Measurements from ENCODE around the gene NDUFB10.

Gene NDUFB10

DNA sequence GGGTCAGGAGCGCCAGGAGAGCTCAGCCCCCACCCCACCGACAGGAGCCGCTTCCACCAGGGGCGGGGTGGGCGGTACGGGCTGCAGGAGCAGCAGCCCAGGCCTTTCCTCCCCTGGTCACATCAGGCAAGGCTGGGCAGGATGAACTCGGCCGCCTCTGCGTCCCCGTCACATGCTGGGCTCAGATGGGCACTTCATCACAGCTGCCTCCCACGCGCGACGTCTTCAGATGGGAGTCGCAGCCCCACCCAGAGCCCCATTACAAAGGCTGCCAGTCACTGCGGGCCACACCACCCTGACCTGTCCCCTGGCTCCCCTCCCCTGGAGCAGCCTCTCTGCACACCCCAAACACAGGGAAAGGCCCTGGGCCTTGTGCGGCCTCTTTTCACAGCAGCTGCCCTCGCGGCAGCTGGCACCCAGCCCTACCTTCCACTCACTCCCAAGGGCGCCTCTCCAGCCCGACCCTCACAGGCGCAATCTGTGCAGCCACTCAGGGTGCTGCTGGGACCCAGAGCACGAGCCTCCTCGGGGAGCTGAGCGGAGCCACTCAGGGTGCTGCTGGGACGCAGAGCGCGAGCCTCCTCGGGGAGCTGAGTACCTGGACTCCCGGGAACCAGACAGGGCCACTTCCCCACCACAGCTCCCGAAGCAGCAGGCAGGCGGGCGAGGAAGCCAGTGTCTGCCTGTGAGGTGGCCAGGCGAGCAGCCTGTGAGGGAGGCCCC lies 45.6 kb downstream of the NDUFB10 start:
- no peak for DNase-seq

DNA sequence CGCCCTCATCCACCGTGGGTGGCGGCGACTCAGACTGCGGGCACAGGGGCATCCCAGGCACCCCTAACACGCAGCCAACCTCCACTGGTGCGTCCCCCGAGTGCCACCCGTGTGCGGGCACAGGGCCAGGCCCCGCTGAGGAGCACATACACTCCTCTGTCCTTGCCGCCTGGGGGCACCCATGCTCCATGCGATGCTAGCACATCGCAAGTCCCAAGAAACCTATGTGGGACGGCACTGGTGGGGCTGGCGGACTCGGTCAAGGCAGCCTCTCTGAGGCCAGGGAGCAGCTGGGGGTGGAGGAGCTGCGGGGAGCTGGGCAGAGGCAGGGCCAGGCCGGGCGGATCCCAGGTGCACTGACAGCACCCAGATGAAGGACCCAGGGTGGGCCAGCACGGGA lies 46.3 kb downstream of the NDUFB10 start:
- DNase-seq, result no peak

DNA sequence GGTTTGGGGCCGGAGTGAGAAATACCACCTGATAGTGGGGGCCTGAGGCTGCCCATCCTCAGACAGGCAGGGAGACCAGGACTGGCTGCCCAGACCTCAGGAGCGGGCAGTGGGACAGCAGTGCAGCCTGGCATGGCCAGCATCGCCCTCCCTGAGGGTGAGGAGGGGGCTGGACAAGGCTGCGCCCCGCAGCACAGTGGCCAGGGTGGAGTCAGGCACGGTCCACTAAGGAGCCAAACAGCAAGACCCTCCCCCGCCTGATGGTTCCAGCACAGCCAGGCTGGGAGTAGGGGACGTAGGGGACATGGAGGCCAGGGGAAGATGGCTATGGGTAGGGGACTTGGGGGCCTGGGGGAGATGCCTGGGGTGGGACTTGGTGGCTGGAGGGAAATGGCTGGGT lies 47.0 kb downstream of the NDUFB10 start:
- DNase-seq, result no peak

DNA sequence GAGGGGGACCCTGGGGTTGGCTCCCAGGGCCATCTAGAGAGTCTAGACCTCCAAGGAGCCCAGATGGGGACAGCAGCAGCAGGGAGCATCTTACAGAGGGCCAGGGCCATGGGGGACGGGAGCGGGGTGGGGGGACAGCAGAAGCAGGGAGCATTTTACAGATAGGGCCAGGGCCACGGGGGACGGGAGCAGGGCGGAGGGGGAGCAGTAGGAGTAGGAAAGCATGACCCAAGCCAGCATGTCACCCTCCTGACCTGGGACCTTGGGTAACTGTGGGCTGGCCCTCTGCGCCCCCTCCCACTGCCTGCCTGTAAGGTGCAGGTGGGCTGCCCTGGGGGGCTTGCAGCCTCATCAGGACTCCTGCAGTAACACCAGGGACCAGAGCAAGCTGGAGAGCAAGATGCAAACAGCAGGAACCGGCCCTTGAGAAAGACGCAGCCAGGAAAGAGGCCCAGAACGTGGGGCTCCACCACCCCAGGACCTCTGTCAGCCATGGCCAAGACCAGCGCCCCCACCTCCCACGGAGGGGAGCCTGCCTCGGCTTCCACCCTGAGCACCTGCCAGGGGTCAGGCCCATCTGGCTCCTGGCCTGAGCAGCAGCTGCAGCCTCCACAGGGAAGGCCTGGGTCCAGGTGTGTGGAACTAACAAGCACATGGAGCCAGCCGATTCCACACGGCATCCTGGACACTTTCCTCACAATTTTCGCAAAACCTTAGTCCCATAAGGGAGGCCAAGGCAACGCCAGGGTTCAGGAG lies 47.9 kb downstream of the NDUFB10 start:
- no peak for DNase-seq

DNA sequence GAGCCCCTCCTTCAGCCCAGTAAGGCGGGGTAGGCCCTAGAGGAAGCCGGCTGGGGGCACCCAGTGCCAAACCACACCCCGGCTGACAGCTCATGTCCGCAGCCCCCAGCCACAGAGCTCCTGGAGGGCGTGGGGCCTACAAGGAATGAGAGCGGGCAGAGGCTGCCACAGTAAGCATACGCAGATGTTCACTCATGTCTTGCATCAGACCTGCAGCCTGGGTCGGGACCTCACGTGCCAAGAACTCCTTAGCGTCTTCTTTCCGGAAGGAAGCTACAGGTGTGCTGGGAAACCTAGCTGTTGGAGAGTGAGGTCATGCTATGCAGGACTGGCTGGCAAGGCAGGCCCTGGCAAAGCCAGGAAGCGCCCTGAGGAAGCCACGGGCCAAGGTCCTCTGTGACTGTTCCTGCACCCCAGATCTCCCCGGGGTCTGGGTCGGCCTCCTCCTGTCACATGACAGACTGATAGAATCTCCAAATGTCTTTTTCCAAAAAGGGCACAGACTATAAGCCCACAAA lies 48.7 kb downstream of the NDUFB10 start:
- DNase-seq, result peak; percentile 30

DNA sequence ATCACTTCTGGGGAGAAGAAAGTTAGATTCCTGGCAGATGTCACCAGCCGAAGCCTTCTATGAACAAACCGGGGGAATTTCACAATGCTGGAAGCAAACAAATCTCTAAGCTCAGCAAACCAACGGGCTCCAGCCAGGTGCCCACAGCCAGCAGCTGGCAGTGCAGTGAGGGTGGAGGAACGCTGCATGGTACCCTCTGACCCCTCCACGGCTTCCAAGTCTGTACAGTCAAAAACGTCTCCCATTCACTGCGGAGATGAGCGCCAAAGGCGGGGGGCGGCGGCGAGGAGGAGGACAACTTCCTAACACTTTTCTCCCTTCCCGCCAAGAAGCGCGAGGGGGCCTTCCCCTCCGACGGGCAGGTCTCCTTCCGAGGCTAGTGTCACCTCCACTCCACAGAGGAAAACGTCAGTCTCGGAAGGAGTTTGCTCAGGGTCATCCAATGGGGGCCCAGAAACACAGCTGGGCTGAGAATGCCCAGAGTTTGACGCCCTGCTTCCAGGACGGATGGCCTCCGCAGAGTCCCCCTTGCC lies 49.4 kb downstream of the NDUFB10 start:
- DNase-seq, result peak; percentile 23

DNA sequence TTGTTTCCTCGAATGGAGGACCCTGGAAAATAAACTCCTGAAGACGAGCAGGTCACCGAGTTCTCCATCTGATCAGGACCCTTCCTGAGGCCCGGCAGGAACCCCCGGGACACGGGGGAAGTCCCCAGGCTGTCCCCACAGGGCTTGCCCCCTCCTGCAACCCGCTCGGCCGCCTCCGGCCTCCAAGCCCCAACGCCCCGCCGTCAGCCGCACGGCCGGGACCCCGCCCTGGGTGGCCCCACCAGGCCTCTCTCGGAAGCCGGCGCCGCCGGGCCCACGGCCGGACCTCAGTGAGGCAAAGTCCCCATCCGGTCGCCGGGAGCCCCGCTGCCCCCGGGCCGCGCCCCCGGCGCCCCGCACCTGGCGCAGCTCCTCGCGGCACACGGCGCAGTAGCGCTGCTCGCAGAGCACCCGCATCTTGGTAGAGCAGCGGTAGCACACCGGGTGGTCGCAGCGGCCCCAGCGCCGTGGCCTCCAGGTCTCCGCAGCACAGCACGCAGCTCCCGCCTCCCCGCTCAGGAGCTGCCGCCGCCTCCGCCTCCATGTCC lies 49.9 kb downstream of the NDUFB10 start:
- peak; percentile 7 for DNase-seq

DNA sequence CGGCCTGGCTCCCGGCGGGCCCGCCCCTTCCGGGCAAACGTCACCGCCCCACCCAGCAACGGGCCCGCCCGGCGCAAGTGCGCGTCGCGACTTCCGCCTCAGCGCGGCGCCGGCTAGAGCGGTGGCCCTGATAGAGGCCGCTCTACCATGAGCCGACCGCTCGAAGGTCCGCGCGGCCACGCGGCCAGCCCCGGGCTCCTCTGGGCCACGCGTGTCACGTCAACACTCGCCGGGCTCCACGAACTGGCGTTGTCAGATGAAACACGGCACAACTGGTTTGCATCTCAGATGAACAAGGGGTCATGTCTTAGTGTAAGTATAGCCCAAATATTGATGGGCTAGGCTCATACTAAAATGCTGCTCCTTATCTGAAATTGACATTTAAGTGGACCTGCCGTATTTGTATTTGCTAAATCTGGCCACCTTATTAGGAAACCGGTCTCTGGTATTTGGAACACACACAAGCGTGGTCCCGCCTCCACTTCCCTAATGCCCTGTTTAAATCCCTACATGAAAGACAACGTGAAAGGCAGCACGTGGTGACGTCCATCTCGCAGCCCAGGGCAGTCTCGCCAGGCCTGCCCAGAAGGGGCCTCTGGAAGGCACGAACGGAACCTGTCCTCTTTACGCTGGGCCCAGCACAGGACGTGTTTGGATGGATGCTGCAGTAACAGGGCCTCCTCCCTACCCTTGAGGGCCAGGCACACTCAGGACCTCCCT lies 50.6 kb downstream of the NDUFB10 start, which contains the start of gene ZNF598:
TSS of gene ZNF598 (minus strand) at position 31 of the 720 bp plus-strand sequence.
- DNase-seq, result peak; percentile 84

All from CD4-positive, alpha-beta T cell treated with Interleukin-6 for 4 hours (primary cell).